SK-N-SH (cell line): ENCODE measurements around the gene LRP10. TPM values are rescaled to one million over a fixed set of nuclear protein-coding genes. Genes with fewer than 3 reads are reported as not detected.

ENCODE experiments used
- CTCF ChIA-PET: fragments of 300-600, 350-600 bp; formaldehyde crosslinking; extraction: SDS; loops from one replicate; lab custom pipeline; 2021; lab: Yijun Ruan, JAX
- POLR2A ChIA-PET: fragments of 350-600 bp; sonication (Branson Sonifier 250); formaldehyde crosslinking; extraction: SDS; loops from one replicate; lab custom pipeline; 2020; ENCODE audit warnings: antibody characterized with exemption, inconsistent platforms; lab: Yijun Ruan, JAX
- DNase-seq: peaks from one replicate; pipeline ENCODE4 v3.0.0; 2012
- H2AFZ ChIP-seq: fragments of 200-600 bp; sonication (generic); 2 replicates; pipeline ENCODE4 v1.8.1; 2016; ENCODE audit warnings: antibody characterized with exemption, mild to moderate bottlenecking, low read depth
- H3F3A ChIP-seq: fragments of 200-600 bp; sonication (generic); replicated peaks from 2 replicates; pipeline ENCODE3; 2016; ENCODE audit warnings: antibody characterized with exemption, mild to moderate bottlenecking; ENCODE audit not compliant: insufficient read depth
- H3K27ac ChIP-seq, 2 experiments: fragments of 200-500 bp in 1 of 2; fragments of 200-600 bp in 1 of 2; sonication (Bioruptor generic) in 1 of 2; sonication (generic), shearing (Covaris generic) in 1 of 2; 2 replicates each; pipeline versions ENCODE4 v1.5.1 to v1.6.1; 2014 to 2016; ENCODE audit warnings: low read depth in 2 of 2, inconsistent platforms in 1 of 2, low read length in 1 of 2, mild to moderate bottlenecking in 1 of 2, mixed read lengths in 1 of 2
- H3K27me3 ChIP-seq: fragments of 200-600 bp; sonication (generic), shearing (Covaris generic); 2 replicates; pipeline ENCODE4 v1.6.1; 2016; ENCODE audit warnings: mixed run types; ENCODE audit not compliant: insufficient read depth
- H3K36me3 ChIP-seq, 2 experiments: fragments of 200-500 bp in 1 of 2; fragments of 200-600 bp in 1 of 2; sonication (Bioruptor generic) in 1 of 2; sonication (generic) in 1 of 2; replicated peaks in 1 of 2; 2 replicates each; pipeline versions ENCODE3 to v1.5.1; 2014 to 2016; ENCODE audit warnings: low read length in 1 of 2, mild to moderate bottlenecking in 1 of 2; ENCODE audit not compliant: insufficient read depth in 2 of 2, control insufficient read depth in 1 of 2
- H3K4me1 ChIP-seq, 2 experiments: fragments of 200-500 bp in 1 of 2; fragments of 200-600 bp in 1 of 2; sonication (Bioruptor generic) in 1 of 2; sonication (generic), shearing (Covaris generic) in 1 of 2; 2 replicates each; pipeline versions ENCODE4 v1.5.1 to v1.6.1; 2014 to 2016; ENCODE audit warnings: low read depth in 1 of 2, low read length in 1 of 2, mixed run types in 1 of 2; ENCODE audit not compliant: insufficient read depth in 2 of 2, control insufficient read depth in 1 of 2
- H3K4me2 ChIP-seq: fragments of 200-600 bp; sonication (generic), shearing (Covaris generic); 2 replicates; pipeline ENCODE4 v1.6.1; 2017; ENCODE audit warnings: mixed run types
- H3K4me3 ChIP-seq, 2 experiments: fragments of 200-500 bp in 1 of 2; fragments of 200-600 bp in 1 of 2; sonication (Bioruptor generic) in 1 of 2; sonication (generic), shearing (Covaris generic) in 1 of 2; 2 replicates each; pipeline versions ENCODE4 v1.5.1 to v1.8.1; 2014 to 2016; ENCODE audit warnings: low read depth in 2 of 2, inconsistent platforms in 1 of 2, low read length in 1 of 2, mild to moderate bottlenecking in 1 of 2, mixed read lengths in 1 of 2, moderate library complexity in 1 of 2
- H3K79me2 ChIP-seq: fragments of 200-600 bp; sonication (generic); 2 replicates; pipeline ENCODE4 v1.8.1; 2017; ENCODE audit warnings: mild to moderate bottlenecking; ENCODE audit not compliant: insufficient read depth
- H3K9ac ChIP-seq: fragments of 200-600 bp; sonication (generic); 2 replicates; pipeline ENCODE4 v1.6.1; 2017; ENCODE audit warnings: mixed run types
- H3K9me2 ChIP-seq: fragments of 200-600 bp; sonication (generic); 2 replicates; pipeline ENCODE4 v1.6.1; 2017; ENCODE audit warnings: mixed run types
- H3K9me3 ChIP-seq: fragments of 200-600 bp; sonication (generic); 2 replicates; pipeline ENCODE4 v1.6.1; 2017; ENCODE audit warnings: mixed run types, mild to moderate bottlenecking, moderate library complexity
- H4K20me1 ChIP-seq: fragments of 200-600 bp; sonication (generic); 2 replicates; pipeline ENCODE4 v1.6.1; 2017; ENCODE audit warnings: mild to moderate bottlenecking, mixed run types; ENCODE audit not compliant: insufficient read depth
- ELF1 ChIP-seq: IDR thresholded peaks from 2 replicates; pipeline ENCODE4 v1.4.0; 2012
- EP300 ChIP-seq, 2 experiments: IDR thresholded peaks; 2 replicates each; pipeline versions ENCODE4 v1.4.0 to v1.6.1; 2012; ENCODE audit warnings: borderline replicate concordance in 1 of 2, low read depth in 1 of 2, low read length in 1 of 2
- FOSL2 ChIP-seq: IDR thresholded peaks from 2 replicates; pipeline ENCODE4 v1.4.0; 2012; ENCODE audit warnings: low read depth, mild to moderate bottlenecking, moderate library complexity, borderline replicate concordance
- FOXM1 ChIP-seq: IDR thresholded peaks from 2 replicates; pipeline ENCODE4 v1.4.0; 2012; ENCODE audit warnings: low read depth, mild to moderate bottlenecking
- IRF3 ChIP-seq: fragments of 150-350 bp; IDR thresholded peaks from 2 replicates; pipeline ENCODE4 v1.6.1; 2016; ENCODE audit warnings: mild to moderate bottlenecking, low read depth, low read length
- MEF2A ChIP-seq: IDR thresholded peaks from 2 replicates; pipeline ENCODE4 v1.4.0; 2012; ENCODE audit warnings: low read depth, borderline replicate concordance
- NFIC ChIP-seq: IDR thresholded peaks from 2 replicates; pipeline ENCODE4 v1.4.0; 2012; ENCODE audit warnings: borderline replicate concordance
- RAD21 ChIP-seq: IDR thresholded peaks from 2 replicates; pipeline ENCODE4 v1.6.1; 2012; ENCODE audit warnings: mild to moderate bottlenecking, low read length
- RCOR1 ChIP-seq: fragments of 150-350 bp; IDR thresholded peaks from 2 replicates; pipeline ENCODE4 v1.6.1; 2017; ENCODE audit warnings: antibody characterized with exemption, low read length
- REST ChIP-seq: IDR thresholded peaks from 2 replicates; pipeline ENCODE4 v1.6.1; 2012; ENCODE audit warnings: mild to moderate bottlenecking, low read depth, low read length, moderate library complexity
- RFX5 ChIP-seq: IDR thresholded peaks from 2 replicates; pipeline ENCODE4 v1.6.1; 2012; ENCODE audit warnings: mild to moderate bottlenecking, improper control_type of control experiment, low read length
- RXRA ChIP-seq: IDR thresholded peaks from 2 replicates; pipeline ENCODE4 v1.4.0; 2012; ENCODE audit warnings: low read depth, mild to moderate bottlenecking, borderline replicate concordance
- SIN3A ChIP-seq: IDR thresholded peaks from 2 replicates; pipeline ENCODE4 v1.6.1; 2012; ENCODE audit warnings: low read depth, mild to moderate bottlenecking, low read length, moderate library complexity, borderline replicate concordance
- TAF1 ChIP-seq: IDR thresholded peaks from 2 replicates; pipeline ENCODE4 v1.6.1; 2012; ENCODE audit warnings: low read depth, mild to moderate bottlenecking, low read length, moderate library complexity, borderline replicate concordance
- USF1 ChIP-seq: IDR thresholded peaks from 2 replicates; pipeline ENCODE4 v1.4.0; 2012; ENCODE audit warnings: low read depth, borderline replicate concordance
- USF2 ChIP-seq: fragments of 150-350 bp; IDR thresholded peaks from 2 replicates; pipeline ENCODE4 v1.6.1; 2017; ENCODE audit warnings: antibody characterized with exemption, low read length, low read depth, borderline replicate concordance
- WGBS: methylation state at CpG from one replicate; pipeline ENCODE4 v1.1.6; 2017; ENCODE audit warnings: low lambda C conversion rate; 5-methylcytosine and 5-hydroxymethylcytosine counted together
- polyA plus RNA-seq, 3 experiments: library from polyadenylated mRNA; depleted of rRNA; stranded (reverse); fragments of >200 nt; gene quantifications; 2 replicates each; pipeline ENCODE4 v1.2.3, GENCODE V29; 2012

LRP10 gene
- polyA plus RNA-seq, 1 of the 3 experiments (the other 2 are of a cell fraction) = 117 TPM

GRCh38 chr14:22841769-22842168, 29.8 kb upstream of the LRP10 start (continued):
- no peak for TF ChIP-seq IRF3

GRCh38 chr14:22842211-22843122, 29.1 kb upstream of the LRP10 start:
- no peaks in the 10 kb centered on the region for H3F3A ChIP-seq
- WGBS = 92% methylated on average over 25 of the region's 28 CpGs
- H2AFZ ChIP-seq = no peak overlapping the region
- H4K20me1 ChIP-seq = no peaks in the 10 kb centered on the region
- H3K9me2 ChIP-seq = no peaks in the 10 kb centered on the region
- H3K4me1 ChIP-seq = peaks cover 0 to 10% of the 10 kb centered on the region in 2 experiments; a peak in 1 of 4 replicates
- peaks cover 0 to 9% of the 10 kb centered on the region in 2 experiments for H3K36me3 ChIP-seq
- H3K9ac ChIP-seq = no peak overlapping the region
- DNase-seq = no peak
- H3K27me3 ChIP-seq = no peaks in the 10 kb centered on the region
- no peaks in the 10 kb centered on the region for H3K9me3 ChIP-seq
- ChIA-PET POLR2A (no interaction called here), CTCF (interaction anchor here (1.1 to 1.8 kb wide), 2 partner anchors 8 to 11 kb away, joined by 4 to 7 read pairs; no protein-coding TSS in a partner anchor)
- TF ChIP-seq NFIC (no peak), RFX5 (no peak), ELF1 (no peak)
- H3K4me3 ChIP-seq = no peak overlapping the region
- H3K4me2 ChIP-seq = no peak overlapping the region
- no peak overlapping the region for H3K27ac ChIP-seq
- peaks cover 32% of the 10 kb centered on the region for H3K79me2 ChIP-seq

- ChIA-PET CTCF (interaction anchor here (1.1 to 1.8 kb wide), 2 partner anchors 9 to 10 kb away, joined by 4 to 7 read pairs; no protein-coding TSS in a partner anchor), POLR2A (no interaction called here)
- DNase-seq = no peak
- Histone ChIP-seq H3F3A (peaks cover 5% of the 10 kb centered on the region), H3K9ac (no peak overlapping the region), H3K4me3 (no peak overlapping the region), H3K9me2 (no peaks in the 10 kb centered on the region), H3K9me3 (no peaks in the 10 kb centered on the region), H3K4me2 (no peak overlapping the region), H3K27ac (no peak overlapping the region), H3K79me2 (peaks cover 24% of the 10 kb centered on the region), H2AFZ (no peak overlapping the region), H3K27me3 (no peaks in the 10 kb centered on the region), H3K36me3 (peaks cover 0 to 9% of the 10 kb centered on the region in 2 experiments), H4K20me1 (no peaks in the 10 kb centered on the region), H3K4me1 (peaks cover 8 to 15% of the 10 kb centered on the region in 2 experiments; a peak in 2 of 4 replicates)
- WGBS = 80% methylated on average over 20 of the region's 21 CpGs
- TF ChIP-seq RAD21 (no peak), TAF1 (no peak), EP300 (IDR thresholded peaks at IDR 0.05; ENCODE audit: borderline replicate concordance in 1 of 2, low read depth in 1 of 2, low read length in 1 of 2) (no peak), RCOR1 (no peak), SIN3A (no peak), FOSL2 (no peak), USF1 (no peak), USF2 (no peak), RXRA (no peak), MEF2A (no peak), RFX5 (no peak), REST (no peak), FOXM1 (no peak)
Measured at GRCh38 chr14:22843123-22843925, 28.2 kb upstream of the LRP10 start.
